Stimulated activated CD8-positive, alpha-beta memory T cell treated with anti-CD3 and anti-CD28 coated beads, Interleukin-4, amount 100 ng/mL, for 24 hours (primary cell): ENCODE data around the gene RELB.
A peak's percentile ranks its signal among the peaks of the same experiment; 100 is the strongest.
"Not testable (repeated sequence)": the region's sequence is repeated elsewhere in the genome, so short reads cannot be mapped to it uniquely, and the experiment has no call there.

Experiments used
- DNase-seq: peaks from one replicate; pipeline ENCODE4 v3.0.0-alpha.2; 2020; ENCODE audit warnings: low read depth

RELB gene

GRCh38 chr19:44988273-44988672 lies 13.0 kb upstream of the RELB start:
- DNase-seq = no peak

GRCh38 chr19:44988896-44989556 lies 12.2 kb upstream of the RELB start:
- DNase-seq = peak; percentile 45

DNA sequence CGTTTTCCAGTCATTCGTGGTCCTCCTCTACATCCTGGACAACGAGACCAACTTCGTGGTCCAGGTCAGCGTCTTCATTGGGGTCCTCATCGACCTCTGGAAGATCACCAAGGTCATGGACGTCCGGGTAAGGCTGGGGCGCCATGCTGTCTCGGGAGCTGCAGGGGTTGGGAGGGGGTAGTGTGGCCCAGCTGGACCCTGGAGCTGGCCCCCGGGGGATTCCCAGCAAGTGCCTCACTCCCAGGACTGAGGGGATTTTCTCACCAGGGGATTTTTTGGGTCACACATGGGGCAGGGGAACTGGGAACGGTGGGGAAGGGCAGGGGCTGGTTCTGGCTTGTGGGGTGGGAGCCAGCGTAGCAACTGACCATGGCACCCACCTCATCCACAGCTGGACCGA lies 10.8 kb upstream of the RELB start:
- DNase-seq = no peak

DNA sequence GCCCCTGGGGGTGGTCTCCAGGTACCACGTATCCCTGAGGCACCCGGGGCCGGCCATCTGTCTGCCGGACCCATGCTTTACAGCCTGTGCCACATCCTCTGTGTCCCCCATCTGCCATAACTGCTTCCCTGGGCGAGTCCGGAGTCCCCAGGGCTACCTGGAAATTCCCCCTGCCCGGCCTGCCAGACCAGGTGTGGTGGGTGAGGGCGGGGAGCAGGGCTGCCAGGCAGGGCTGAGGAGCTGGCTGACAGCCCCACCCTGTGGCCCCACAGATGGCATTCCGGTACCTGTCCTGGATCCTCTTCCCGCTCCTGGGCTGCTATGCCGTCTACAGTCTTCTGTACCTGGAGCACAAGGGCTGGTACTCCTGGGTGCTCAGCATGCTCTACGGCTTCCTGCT lies 10.3 kb upstream of the RELB start:
- DNase-seq = no peak

DNA sequence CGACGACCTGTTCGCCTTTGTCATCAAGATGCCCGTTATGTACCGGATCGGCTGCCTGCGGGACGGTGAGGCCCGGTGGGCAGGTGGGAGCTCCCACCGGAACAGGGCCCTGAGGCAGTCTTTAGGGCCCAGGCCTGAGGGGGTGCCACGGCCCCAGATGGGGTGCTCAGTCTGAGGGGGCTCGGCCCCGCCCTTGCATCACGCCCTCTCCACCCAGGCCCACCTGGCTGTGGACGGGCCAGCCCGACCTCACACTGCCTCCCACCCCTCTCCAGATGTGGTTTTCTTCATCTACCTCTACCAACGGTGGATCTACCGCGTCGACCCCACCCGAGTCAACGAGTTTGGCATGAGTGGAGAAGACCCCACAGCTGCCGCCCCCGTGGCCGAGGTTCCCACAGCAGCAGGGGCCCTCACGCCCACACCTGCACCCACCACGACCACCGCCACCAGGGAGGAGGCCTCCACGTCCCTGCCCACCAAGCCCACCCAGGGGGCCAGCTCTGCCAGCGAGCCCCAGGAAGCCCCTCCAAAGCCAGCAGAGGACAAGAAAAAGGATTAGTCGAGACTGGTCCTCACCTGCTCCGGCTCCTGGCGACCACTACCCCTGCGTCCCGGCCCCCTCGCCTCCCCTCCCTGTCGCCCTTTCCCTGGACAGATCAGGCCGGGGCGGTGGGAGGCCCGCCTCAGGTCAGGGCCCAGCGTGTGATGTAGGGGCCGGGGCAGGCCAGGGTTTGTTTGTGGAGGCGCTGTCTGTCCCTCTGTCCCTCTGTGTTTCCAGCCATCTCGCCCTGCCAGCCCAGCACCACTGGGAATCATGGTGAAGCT lies 8.7 kb upstream of the RELB start:
- DNase-seq = no peak

DNA sequence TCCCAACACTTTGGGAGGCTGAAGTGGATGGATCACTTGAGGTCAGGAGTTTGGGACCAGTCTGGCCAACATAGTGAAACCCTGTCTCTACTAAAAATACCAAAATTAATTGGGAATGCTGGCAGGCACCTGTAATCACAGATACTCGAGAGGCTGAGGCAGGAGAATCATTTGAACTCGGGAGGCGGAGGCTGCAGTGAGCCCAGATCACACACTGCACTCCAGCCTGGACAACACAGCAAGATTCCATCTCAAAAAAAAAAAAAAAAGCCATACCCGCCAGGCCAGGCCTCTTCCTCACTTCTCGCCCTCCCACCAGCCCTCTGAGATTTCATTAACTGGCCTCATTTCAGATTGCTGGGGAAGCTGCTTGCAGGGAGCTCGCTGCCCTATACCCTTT lies 7.7 kb upstream of the RELB start:
- no peak for DNase-seq

DNA sequence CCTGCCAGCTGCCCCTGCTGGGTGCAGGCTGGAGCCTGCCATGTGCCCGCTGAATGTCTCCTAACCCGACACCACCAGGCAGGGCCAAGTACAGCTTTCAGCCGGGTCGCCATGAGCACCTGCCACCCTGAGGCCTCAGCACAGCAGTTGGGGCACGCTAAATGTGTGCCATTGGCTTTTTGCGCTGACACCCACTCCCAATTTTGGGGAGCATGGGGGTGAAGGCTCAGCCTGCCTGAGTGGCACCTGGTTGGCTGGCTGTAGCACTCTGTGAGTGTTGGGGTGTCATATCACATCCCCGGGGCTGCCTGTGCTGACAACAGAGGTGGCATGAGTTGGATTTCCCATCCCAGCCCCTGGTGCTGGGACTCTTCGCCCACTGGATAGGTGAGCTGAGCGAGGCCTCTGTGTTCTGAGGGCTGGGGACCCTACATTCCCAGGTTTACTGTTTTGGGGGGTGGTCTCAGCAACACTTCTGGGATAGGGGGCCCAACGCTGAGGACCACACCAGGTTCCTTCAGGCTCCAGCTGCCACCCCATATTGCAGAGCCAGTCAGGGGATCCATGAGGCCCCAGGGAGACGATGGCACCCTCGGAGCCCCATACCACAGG lies 7.2 kb upstream of the RELB start:
- no peak for DNase-seq

DNA sequence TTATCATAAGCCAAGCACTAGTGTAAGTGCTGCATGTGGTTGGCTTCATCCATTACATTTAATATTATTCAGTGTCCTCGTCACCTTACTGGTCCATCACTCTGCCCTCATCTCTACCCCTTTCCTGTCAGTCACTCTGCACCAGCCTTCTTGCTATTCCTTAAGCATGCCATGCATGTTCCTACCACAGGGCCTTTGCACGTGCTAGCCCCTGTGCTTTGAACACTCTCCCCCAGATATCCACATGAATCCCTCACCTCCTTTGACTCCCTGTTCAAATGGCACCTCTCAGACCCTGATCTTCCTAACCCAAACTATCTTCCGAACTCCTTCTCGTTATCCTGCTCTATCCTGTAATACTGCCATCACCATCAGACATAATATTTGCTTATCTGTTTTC lies 3.2 kb upstream of the RELB start:
- DNase-seq = no peak

- not testable (repeated sequence) for DNase-seq
Observed at GRCh38 chr19:44999131-44999925, 1.9 kb upstream of the RELB start.

- DNase-seq = not testable (repeated sequence)
Observed at GRCh38 chr19:45000665-45001064, 599 bp upstream of the RELB start.

GRCh38 chr19:45003485-45003884 lies 2.2 kb downstream of the RELB start:
- DNase-seq = no peak

GRCh38 chr19:45005787-45006186 lies 4.5 kb downstream of the RELB start:
- DNase-seq = no peak

- no peak for DNase-seq
Observed at GRCh38 chr19:45008552-45008951, 7.3 kb downstream of the RELB start.

DNA sequence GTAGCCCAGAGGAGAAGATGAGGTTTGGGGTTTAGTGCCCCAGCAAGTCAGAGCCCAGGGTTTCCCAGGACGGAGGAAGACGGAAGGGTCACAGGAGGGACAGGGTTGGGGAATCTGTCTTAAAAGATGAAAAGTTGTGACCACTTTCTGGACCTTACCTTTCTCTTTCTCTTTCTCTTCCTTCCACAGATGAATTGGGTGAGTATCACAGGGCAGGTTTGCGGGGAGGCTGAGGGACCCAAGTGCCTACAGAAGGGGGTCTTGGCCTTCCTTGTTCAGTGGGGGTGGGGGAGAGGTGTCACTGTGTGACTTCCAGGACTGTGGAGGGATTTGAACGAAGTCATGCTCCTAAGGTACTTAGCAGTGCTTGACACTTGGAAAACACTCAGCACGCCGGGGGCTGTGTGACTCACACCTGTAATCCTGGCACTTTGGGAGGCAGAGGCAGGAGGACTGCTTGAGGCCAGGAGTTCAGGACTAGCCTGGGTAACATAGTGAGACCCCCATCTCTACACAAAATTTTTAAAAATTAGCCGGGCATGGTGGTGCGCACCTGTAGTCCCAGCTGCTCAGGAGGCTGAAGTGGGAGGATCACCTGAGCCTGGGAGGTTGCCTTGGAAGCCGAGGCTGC lies 8.5 kb downstream of the RELB start:
- no peak for DNase-seq

DNA sequence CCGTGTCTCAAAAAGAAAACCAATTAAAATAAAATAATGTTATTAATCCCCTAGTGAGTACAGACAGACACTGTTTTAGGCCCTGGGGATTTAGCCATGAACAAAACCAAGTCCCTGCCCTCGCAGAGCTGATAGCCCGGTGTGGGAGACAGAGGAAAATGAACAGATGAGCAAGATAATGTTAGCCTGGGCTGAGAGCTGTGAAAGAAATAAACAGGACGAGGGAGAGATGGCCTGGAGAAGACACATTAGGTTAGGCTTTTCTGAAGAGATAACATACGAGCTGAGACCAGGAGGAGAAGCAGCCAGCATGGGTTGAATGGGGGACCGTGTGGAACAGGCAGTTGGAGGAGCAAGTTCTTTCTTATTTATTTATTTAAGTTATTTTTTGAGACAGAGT lies 9.0 kb downstream of the RELB start:
- no peak for DNase-seq

- no peak for DNase-seq
Observed at GRCh38 chr19:45011959-45012358, 10.7 kb downstream of the RELB start.

GRCh38 chr19:45016388-45017314 lies 15.4 kb downstream of the RELB start:
- DNase-seq = peak; percentile 65

- DNase-seq = no peak
Observed at GRCh38 chr19:45019187-45019586, 17.9 kb downstream of the RELB start.

GRCh38 chr19:45020071-45020470 lies 18.8 kb downstream of the RELB start:
- DNase-seq = no peak

DNA sequence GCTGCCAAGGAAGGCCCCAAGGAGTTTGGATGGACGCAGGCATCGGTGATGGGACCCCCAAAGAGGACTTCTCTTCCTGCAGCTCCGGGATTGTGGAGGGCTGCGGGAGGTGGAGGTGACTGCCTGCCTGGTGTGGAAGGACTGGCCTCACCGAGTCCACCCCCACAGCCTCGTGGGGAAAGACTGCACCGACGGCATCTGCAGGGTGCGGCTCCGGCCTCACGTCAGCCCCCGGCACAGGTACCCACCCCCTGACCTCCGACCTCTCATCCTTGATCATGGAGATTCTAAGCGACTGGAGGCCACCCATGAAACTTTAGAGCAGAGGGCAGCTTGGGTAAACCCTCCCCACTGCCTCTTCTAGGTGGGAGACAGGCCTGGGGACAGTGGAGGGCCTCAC lies 20.7 kb downstream of the RELB start:
- DNase-seq = no peak

DNA sequence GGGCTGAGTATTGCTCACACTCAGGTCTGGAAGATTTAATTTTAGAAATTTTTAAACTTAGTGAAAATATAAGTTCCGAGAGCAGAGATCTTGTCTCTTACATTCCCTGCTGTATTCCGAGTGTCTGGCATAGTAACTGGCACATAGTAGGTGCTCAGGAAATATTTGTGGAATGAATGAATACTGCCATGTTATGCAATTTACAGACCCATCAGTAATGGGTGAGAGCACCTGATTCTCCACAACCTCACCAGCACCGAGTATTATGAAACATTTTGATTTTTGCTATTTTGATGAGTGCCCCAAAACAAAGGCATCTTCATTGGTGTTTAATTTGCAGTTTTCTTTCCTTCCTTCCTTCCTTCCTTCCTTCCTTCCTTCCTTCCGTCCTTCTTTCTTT lies 21.8 kb downstream of the RELB start:
- DNase-seq = no peak
